Esophagus squamous epithelium (tissue), 4 donors: Measurements from ENCODE around the gene SF3B3.

ENCODE experiments used
- POLR2A ChIP-seq, 4 donors: fragments of 450-650 bp; IDR thresholded peaks; one replicate each; pipeline ENCODE4 v1.6.1; 2017; ENCODE audit warnings: antibody characterized with exemption in 4 of 4, mild to moderate bottlenecking in 4 of 4, moderate library complexity in 3 of 4
- TF ChIP-seq, protein P1 (sequence below), 6 experiments: fragments of 450-650 bp in 4 of 6; fragments of 200-600 bp in 2 of 6; sonication (generic) in 2 of 6; IDR thresholded peaks; one replicate each; pipeline ENCODE4 v1.5.1; 2016 to 2019; ENCODE audit warnings: antibody characterized with exemption in 6 of 6, mild to moderate bottlenecking in 4 of 6, moderate library complexity in 4 of 6

DNA sequence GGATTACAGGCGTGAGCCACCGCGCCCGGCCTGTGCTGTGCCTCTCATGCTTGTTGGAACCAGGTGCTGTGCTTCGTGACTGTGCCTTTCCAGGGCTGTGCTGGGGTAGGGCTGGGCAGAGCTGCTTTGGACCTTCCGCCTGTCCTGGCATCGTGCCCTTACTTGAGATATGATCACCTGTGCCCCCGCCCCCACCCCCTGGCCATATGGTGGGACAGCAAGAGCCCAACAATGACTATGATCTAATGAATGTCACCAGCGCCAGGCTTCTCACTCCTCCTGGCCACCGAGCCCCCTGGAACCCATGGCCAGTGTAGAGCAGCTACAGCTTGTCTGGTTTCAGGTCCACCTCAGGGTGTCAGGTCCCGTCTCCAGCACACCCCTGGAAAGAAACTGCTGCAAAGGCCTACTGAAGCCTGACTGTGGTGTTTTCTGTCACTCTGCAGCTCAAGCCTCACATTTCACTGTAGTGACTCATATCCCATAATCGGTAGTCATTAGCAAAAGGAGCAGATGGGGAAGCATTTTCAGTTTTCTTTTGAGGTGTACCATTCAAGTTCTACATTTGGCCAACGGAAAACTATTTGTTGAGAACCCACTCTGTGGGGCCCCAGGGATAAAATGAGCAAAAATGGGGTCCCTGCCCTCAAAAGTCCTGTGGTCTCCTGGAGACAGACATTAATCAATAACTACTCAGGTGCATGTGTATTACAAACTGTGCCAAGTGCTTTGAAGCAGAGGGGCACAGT is 47.2 kb upstream of the SF3B3 start:
- no peak for TF ChIP-seq POLR2A (IDR thresholded peaks at IDR 0.05)
- TF ChIP-seq, protein P1, sequence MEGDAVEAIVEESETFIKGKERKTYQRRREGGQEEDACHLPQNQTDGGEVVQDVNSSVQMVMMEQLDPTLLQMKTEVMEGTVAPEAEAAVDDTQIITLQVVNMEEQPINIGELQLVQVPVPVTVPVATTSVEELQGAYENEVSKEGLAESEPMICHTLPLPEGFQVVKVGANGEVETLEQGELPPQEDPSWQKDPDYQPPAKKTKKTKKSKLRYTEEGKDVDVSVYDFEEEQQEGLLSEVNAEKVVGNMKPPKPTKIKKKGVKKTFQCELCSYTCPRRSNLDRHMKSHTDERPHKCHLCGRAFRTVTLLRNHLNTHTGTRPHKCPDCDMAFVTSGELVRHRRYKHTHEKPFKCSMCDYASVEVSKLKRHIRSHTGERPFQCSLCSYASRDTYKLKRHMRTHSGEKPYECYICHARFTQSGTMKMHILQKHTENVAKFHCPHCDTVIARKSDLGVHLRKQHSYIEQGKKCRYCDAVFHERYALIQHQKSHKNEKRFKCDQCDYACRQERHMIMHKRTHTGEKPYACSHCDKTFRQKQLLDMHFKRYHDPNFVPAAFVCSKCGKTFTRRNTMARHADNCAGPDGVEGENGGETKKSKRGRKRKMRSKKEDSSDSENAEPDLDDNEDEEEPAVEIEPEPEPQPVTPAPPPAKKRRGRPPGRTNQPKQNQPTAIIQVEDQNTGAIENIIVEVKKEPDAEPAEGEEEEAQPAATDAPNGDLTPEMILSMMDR (IDR thresholded peaks at IDR 0.05): no peak
